Lower leg skin (tissue), 3 donors: ENCODE results near the gene PPTC7.

Experiments used
- CTCF ChIP-seq, 3 donors: fragments of 450-650 bp; IDR thresholded peaks; one replicate each; pipeline ENCODE4 v1.5.1; 2016; ENCODE audit warnings: antibody characterized with exemption in 3 of 3, mild to moderate bottlenecking in 3 of 3, moderate library complexity in 2 of 3
- POLR2A ChIP-seq, 2 donors: fragments of 450-650 bp; IDR thresholded peaks; one replicate each; pipeline ENCODE4 v1.6.1; 2016 to 2017; ENCODE audit warnings: antibody characterized with exemption in 2 of 2, mild to moderate bottlenecking in 1 of 2, moderate library complexity in 1 of 2

- no peak for TF ChIP-seq POLR2A (IDR thresholded peaks at IDR 0.05)
- TF ChIP-seq CTCF (IDR thresholded peaks at IDR 0.05): no peak
Measured at GRCh38 chr12:110579535-110580253, 3.4 kb downstream of the PPTC7 start.
